IMR-90 (cell line): ENCODE data around the gene IFNLR1. TPM values are rescaled to one million over a fixed set of nuclear protein-coding genes. Genes with fewer than 3 reads are reported as not detected.

Experiments
- ATAC-seq: fragments of 200-7000 bp; cut with Tn5 transposase; 2 replicates; pipeline ENCODE4 v1.9.1; 2020; ENCODE audit warnings: low read depth, mild to moderate bottlenecking, moderate library complexity
- BruUV-seq: library from RNA; stranded (reverse); fragments of 400-500 nt; replicated peaks from 2 replicates; lab custom pipeline; 2021; lab: Mats Ljungman, UMichigan
- CTCF ChIA-PET: fragments of 300-600 bp; formaldehyde crosslinking; extraction: SDS; loops from one replicate; lab custom pipeline; 2021; ENCODE audit warnings: antibody characterized with exemption; lab: Yijun Ruan, JAX
- POLR2A ChIA-PET: fragments of 300-600 bp; sonication (Branson Sonifier 250); formaldehyde crosslinking; loops from one replicate; lab custom pipeline; 2022; ENCODE audit warnings: antibody characterized with exemption; ENCODE audit not compliant: unreplicated experiment; lab: Charles Lee
- DNase-seq: peaks from one replicate; pipeline ENCODE4 v3.0.0; 2013
- H2AFZ ChIP-seq: replicated peaks from 2 replicates; pipeline ENCODE3; 2013; ENCODE audit warnings: low read length, mild to moderate bottlenecking; ENCODE audit not compliant: poor library complexity
- H2AK5ac ChIP-seq: 2 replicates; pipeline ENCODE4 v1.6.1; 2013; ENCODE audit warnings: low read depth, low read length, inconsistent platforms
- H2AK9ac ChIP-seq: replicated peaks from 2 replicates; pipeline ENCODE3; 2013; ENCODE audit warnings: mild to moderate bottlenecking, low read depth, low read length, moderate library complexity; ENCODE audit not compliant: poor library complexity
- H2BK120ac ChIP-seq: 2 replicates; pipeline ENCODE4 v1.6.1; 2013; ENCODE audit warnings: low read depth, low read length, inconsistent platforms
- H2BK15ac ChIP-seq: 3 replicates; pipeline ENCODE4 v1.6.1; 2013; ENCODE audit warnings: low read depth, low read length, inconsistent platforms
- H2BK20ac ChIP-seq: 2 replicates; pipeline ENCODE4 v1.6.1; 2013; ENCODE audit warnings: low read depth, mild to moderate bottlenecking, inconsistent platforms, low read length, moderate library complexity
- H2BK5ac ChIP-seq: 2 replicates; pipeline ENCODE4 v1.6.1; 2013; ENCODE audit warnings: mild to moderate bottlenecking, low read depth, low read length, inconsistent platforms; ENCODE audit not compliant: poor library complexity, severe bottlenecking
- H3K14ac ChIP-seq: replicated peaks from 2 replicates; pipeline ENCODE4 v1.6.1; 2013; ENCODE audit warnings: low read depth, low read length, inconsistent platforms
- H3K18ac ChIP-seq: 2 replicates; pipeline ENCODE4 v1.6.1; 2013; ENCODE audit warnings: low read depth, low read length, control low read depth
- H3K23ac ChIP-seq: 2 replicates; pipeline ENCODE4 v1.6.1; 2013; ENCODE audit warnings: low read depth, low read length, inconsistent platforms
- H3K27ac ChIP-seq: 2 replicates; pipeline ENCODE4 v1.5.1; 2013; ENCODE audit warnings: mild to moderate bottlenecking, control low read depth, low read length; ENCODE audit not compliant: insufficient read depth
- H3K27me3 ChIP-seq: 2 replicates; pipeline ENCODE4 v1.6.1; 2013; ENCODE audit warnings: low read length; ENCODE audit not compliant: control insufficient read depth, insufficient read depth
- H3K36me3 ChIP-seq: 2 replicates; pipeline ENCODE4 v1.6.1; 2013; ENCODE audit warnings: low read length, mixed read lengths; ENCODE audit not compliant: control insufficient read depth, insufficient read depth
- H3K4ac ChIP-seq: 2 replicates; pipeline ENCODE4 v1.6.1; 2013; ENCODE audit warnings: low read depth, low read length, inconsistent platforms
- H3K4me1 ChIP-seq: 2 replicates; pipeline ENCODE4 v1.6.1; 2013; ENCODE audit warnings: low read length, mixed read lengths; ENCODE audit not compliant: control insufficient read depth, insufficient read depth
- H3K4me2 ChIP-seq: 2 replicates; pipeline ENCODE4 v1.6.1; 2013; ENCODE audit warnings: low read depth, mild to moderate bottlenecking, control low read depth, low read length, moderate library complexity
- H3K4me3 ChIP-seq: 2 replicates; pipeline ENCODE4 v1.5.1; 2013; ENCODE audit warnings: low read depth, mild to moderate bottlenecking, control low read depth, low read length, moderate library complexity; ENCODE audit not compliant: insufficient read depth
- H3K56ac ChIP-seq: 2 replicates; pipeline ENCODE4 v1.6.1; 2013; ENCODE audit warnings: low read length, inconsistent platforms; ENCODE audit not compliant: insufficient read depth; ENCODE audit errors: extremely low read depth
- H3K79me1 ChIP-seq, 2 experiments: 2 replicates each; pipeline ENCODE4 v1.6.1; 2013; ENCODE audit warnings: low read length in 2 of 2, inconsistent platforms in 1 of 2, low read depth in 1 of 2
- H3K9ac ChIP-seq: 2 replicates; pipeline ENCODE4 v1.6.1; 2013; ENCODE audit warnings: low read depth, low read length, control low read depth
- H3K9me1 ChIP-seq: 2 replicates; pipeline ENCODE4 v1.6.1; 2013; ENCODE audit warnings: low read length, inconsistent platforms; ENCODE audit not compliant: insufficient read depth
- H3K9me3 ChIP-seq: 2 replicates; pipeline ENCODE4 v1.6.1; 2013; ENCODE audit warnings: low read length; ENCODE audit not compliant: control insufficient read depth, insufficient read depth
- H4K20me1 ChIP-seq: 2 replicates; pipeline ENCODE4 v1.6.1; 2013; ENCODE audit warnings: low read length, inconsistent platforms; ENCODE audit not compliant: insufficient read depth
- H4K5ac ChIP-seq: 2 replicates; pipeline ENCODE4 v1.6.1; 2013; ENCODE audit warnings: mild to moderate bottlenecking, low read depth, low read length, control low read depth
- H4K8ac ChIP-seq, 2 experiments: 2 replicates each; pipeline ENCODE4 v1.6.1; 2013; ENCODE audit warnings: low read depth in 2 of 2, low read length in 2 of 2, control low read depth in 1 of 2, inconsistent platforms in 1 of 2
- H4K91ac ChIP-seq: 2 replicates; pipeline ENCODE4 v1.6.1; 2013; ENCODE audit warnings: low read depth, low read length, inconsistent platforms; ENCODE audit not compliant: insufficient read depth
- CHD1 ChIP-seq: IDR thresholded peaks from 2 replicates; pipeline ENCODE4 v1.6.1; 2012; ENCODE audit warnings: low read depth, low read length, improper control_type of control experiment
- MAZ ChIP-seq: IDR thresholded peaks from 2 replicates; pipeline ENCODE4 v1.6.1; 2012; ENCODE audit warnings: low read depth, mild to moderate bottlenecking, low read length, improper control_type of control experiment, moderate library complexity, borderline replicate concordance
- RFX5 ChIP-seq: IDR thresholded peaks from 2 replicates; pipeline ENCODE4 v1.8.0; 2012; ENCODE audit warnings: low read depth, mild to moderate bottlenecking, low read length, moderate library complexity
- SMC3 ChIP-seq: fragments of 150-350 bp; IDR thresholded peaks from 2 replicates; pipeline ENCODE4 v1.6.1; 2016; ENCODE audit warnings: low read depth, mild to moderate bottlenecking, antibody characterized with exemption, low read length, moderate library complexity
- USF2 ChIP-seq: fragments of 150-350 bp; IDR thresholded peaks from 2 replicates; pipeline ENCODE4 v1.6.1; 2017; ENCODE audit warnings: mild to moderate bottlenecking, antibody characterized with exemption, low read length, low read depth
- WGBS, 2 experiments: methylation state at CpG; one replicate each; pipeline versions ENCODE4 v1.1.5 to v1.1.7; 2013; ENCODE audit warnings: missing lambda C conversion rate in 2 of 2; ENCODE audit not compliant: insufficient read length in 1 of 2; ENCODE audit errors: extremely low coverage in 2 of 2; 5-methylcytosine and 5-hydroxymethylcytosine counted together
- dilution Hi-C: fragments of 300-500 bp; cut with HindIII; formaldehyde crosslinking; loops from one replicate; pipeline ENCODE4 v1.14.3; 2018; ENCODE audit warnings: low sequenced_read_pairs; ENCODE audit not compliant: unreplicated experiment
- in situ Hi-C: fragments of 300-500 bp; cut with MboI; formaldehyde crosslinking; loops from 3 replicates; pipeline ENCODE4 v1.14.3; 2019; ENCODE audit warnings: low sequenced_read_pairs, inconsistent platforms, mixed read lengths
- intact Hi-C: fragments of 100-400 bp; cut with micrococcal nuclease; formaldehyde crosslinking; loops from 2 replicates; pipeline ENCODE4 v1.10.0; 2022
- polyA plus RNA-seq, 3 experiments: library from polyadenylated mRNA; depleted of rRNA; stranded (reverse); fragments of >200 nt; gene quantifications; 2 replicates each; pipeline ENCODE4 v1.2.3, GENCODE V29; 2012; ENCODE audit warnings: low replicate concordance in 1 of 3
- total RNA-seq: library from RNA; depleted of rRNA; stranded (reverse); fragments of >200 nt; gene quantifications from 2 replicates; pipeline ENCODE4 v1.2.3, GENCODE V29; 2012
- TF ChIP-seq, protein P1 (sequence below): conservative IDR thresholded peaks from 2 replicates; pipeline ENCODE4 v1.5.1; 2012; ENCODE audit warnings: mild to moderate bottlenecking, low read depth, low read length, improper control_type of control experiment

IFNLR1 gene
- total and polyA plus RNA-seq, 2 of the 4 experiments (the other 2 are of a cell fraction) = not detected

DNA sequence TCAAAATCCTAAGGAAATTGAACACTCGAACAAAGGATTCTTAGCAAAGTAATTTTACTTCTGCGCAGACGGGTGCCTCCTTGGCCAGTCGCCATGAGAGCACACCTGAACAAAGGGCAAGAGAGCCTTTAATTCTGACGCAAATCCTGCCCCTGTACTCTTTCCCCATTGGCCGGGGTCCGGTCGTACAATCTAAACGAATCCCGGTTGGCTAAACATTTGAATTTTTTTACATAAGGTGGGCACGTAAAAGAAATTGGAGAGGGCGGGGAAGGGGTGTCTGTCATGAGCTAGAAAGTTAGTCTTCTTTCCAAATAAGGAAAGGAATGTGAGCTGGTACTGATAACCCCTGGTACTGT lies 35.9 kb downstream of the IFNLR1 start:
- CTCF ChIA-PET = interaction anchor here (1.6 kb wide), 1 partner anchor 82 kb away, joined by 4 read pairs; no protein-coding TSS in a partner anchor
- 10% methylated on average over 2 of the region's 12 CpGs; no CpG with 5 or more reads in 1 of the 2 experiments for WGBS, 2 experiments

More for the DNA sequence above, 35.9 kb downstream of the IFNLR1 start:
- H3K4ac ChIP-seq = no peak overlapping the region
- TF ChIP-seq, protein P1, sequence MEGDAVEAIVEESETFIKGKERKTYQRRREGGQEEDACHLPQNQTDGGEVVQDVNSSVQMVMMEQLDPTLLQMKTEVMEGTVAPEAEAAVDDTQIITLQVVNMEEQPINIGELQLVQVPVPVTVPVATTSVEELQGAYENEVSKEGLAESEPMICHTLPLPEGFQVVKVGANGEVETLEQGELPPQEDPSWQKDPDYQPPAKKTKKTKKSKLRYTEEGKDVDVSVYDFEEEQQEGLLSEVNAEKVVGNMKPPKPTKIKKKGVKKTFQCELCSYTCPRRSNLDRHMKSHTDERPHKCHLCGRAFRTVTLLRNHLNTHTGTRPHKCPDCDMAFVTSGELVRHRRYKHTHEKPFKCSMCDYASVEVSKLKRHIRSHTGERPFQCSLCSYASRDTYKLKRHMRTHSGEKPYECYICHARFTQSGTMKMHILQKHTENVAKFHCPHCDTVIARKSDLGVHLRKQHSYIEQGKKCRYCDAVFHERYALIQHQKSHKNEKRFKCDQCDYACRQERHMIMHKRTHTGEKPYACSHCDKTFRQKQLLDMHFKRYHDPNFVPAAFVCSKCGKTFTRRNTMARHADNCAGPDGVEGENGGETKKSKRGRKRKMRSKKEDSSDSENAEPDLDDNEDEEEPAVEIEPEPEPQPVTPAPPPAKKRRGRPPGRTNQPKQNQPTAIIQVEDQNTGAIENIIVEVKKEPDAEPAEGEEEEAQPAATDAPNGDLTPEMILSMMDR = no peak
- TF ChIP-seq RFX5 (no peak), MAZ (no peak), CHD1 (no peak), USF2 (no peak), SMC3 (no peak)
- in situ Hi-C loops = no loop called here
- no peak overlapping the region for H3K18ac ChIP-seq
- H4K5ac ChIP-seq = no peak overlapping the region
- no peak overlapping the region for H2BK5ac ChIP-seq
- no peaks in the 10 kb centered on the region for H3K36me3 ChIP-seq
- no peak overlapping the region for H2AK9ac ChIP-seq
- H4K91ac ChIP-seq = no peak overlapping the region
- no peak overlapping the region for H3K14ac ChIP-seq
- DNase-seq = no peak
- H4K20me1 ChIP-seq = no peaks in the 10 kb centered on the region
- H3K4me1 ChIP-seq = peaks cover 5% of the 10 kb centered on the region
- H3K9me1 ChIP-seq = peaks cover 5% of the 10 kb centered on the region; the same call in 1 of the 2 replicates
- no peak overlapping the region for H3K56ac ChIP-seq
- no peak for ATAC-seq
- H4K8ac ChIP-seq = no peak overlapping the region
- BruUV-seq = no TSS peak
- H3K4me2 ChIP-seq = no peak overlapping the region
- no peak overlapping the region for H2AK5ac ChIP-seq
- POLR2A ChIA-PET = no interaction called here
- no peak overlapping the region for H2BK15ac ChIP-seq
- no peaks in the 10 kb centered on the region for H3K9me3 ChIP-seq
- peaks cover 53% of the 10 kb centered on the region for H3K27me3 ChIP-seq
- no peak overlapping the region for H3K4me3 ChIP-seq
- no peak overlapping the region for H2AFZ ChIP-seq
- H2BK20ac ChIP-seq = no peak overlapping the region
- no peak overlapping the region for H3K27ac ChIP-seq
- no peak overlapping the region for H3K23ac ChIP-seq
- intact Hi-C loops = loop anchor here (2.0 to 5.0 kb wide), 2 partner anchors 46 to 240 kb away; no protein-coding TSS in a partner anchor
- dilution Hi-C loops = no loop called here
- no peaks in the 10 kb centered on the region for H3K79me1 ChIP-seq
- no peak overlapping the region for H2BK120ac ChIP-seq
- H3K9ac ChIP-seq = no peak overlapping the region
